Natural killer cell (primary cell): ENCODE data around the gene HSF5. TPM values are rescaled to one million over a fixed set of nuclear protein-coding genes. Genes with fewer than 3 reads are reported as not detected.

Source experiments
- ATAC-seq, 3 donors: fragments of 150-1000 bp in 2 of 3; fragments of 200-7000 bp in 1 of 3; cut with Tn5 transposase; 1 replicate in 1 of 3; 2 replicates in 2 of 3; pipeline ENCODE4 v1.10.0; 2021; ENCODE audit warnings: mild to moderate bottlenecking in 2 of 3, moderate library complexity in 2 of 3
- DNase-seq, 2 donors: peaks; one replicate each; pipeline versions ENCODE4 v3.0.0 to v3.0.0-alpha.2; 2013 to 2021; ENCODE audit warnings: mixed read lengths in 1 of 2
- H3K27ac ChIP-seq: one replicate; pipeline ENCODE4 v1.5.1; 2013; ENCODE audit warnings: mild to moderate bottlenecking, low read length
- H3K27me3 ChIP-seq: one replicate; pipeline ENCODE4 v1.6.1; 2013; ENCODE audit warnings: low read length; ENCODE audit not compliant: control insufficient read depth, insufficient read depth
- H3K36me3 ChIP-seq: one replicate; pipeline ENCODE4 v1.6.1; 2013; ENCODE audit warnings: low read length; ENCODE audit not compliant: control insufficient read depth, insufficient read depth
- H3K4me1 ChIP-seq: one replicate; pipeline ENCODE4 v1.6.1; 2013; ENCODE audit warnings: low read length; ENCODE audit not compliant: control insufficient read depth, insufficient read depth
- H3K4me3 ChIP-seq: one replicate; pipeline ENCODE4 v1.5.1; 2013; ENCODE audit warnings: low read length
- H3K9me3 ChIP-seq: one replicate; pipeline ENCODE4 v1.6.1; 2013; ENCODE audit warnings: low read length; ENCODE audit not compliant: control insufficient read depth, insufficient read depth
- H3K27ac Mint-ChIP-seq, 2 donors: one replicate each; pipeline ENCODE4 v1.8.0; 2022; ENCODE audit warnings: mild to moderate bottlenecking in 2 of 2, mixed read lengths in 2 of 2, moderate library complexity in 1 of 2
- H3K27me3 Mint-ChIP-seq, 2 donors: one replicate each; pipeline ENCODE4 v1.8.0; 2022; ENCODE audit warnings: low read depth in 2 of 2, mixed read lengths in 2 of 2
- H3K36me3 Mint-ChIP-seq: one replicate; pipeline ENCODE4 v1.8.0; 2022; ENCODE audit warnings: mixed read lengths
- H3K4me1 Mint-ChIP-seq, 2 donors: one replicate each; pipeline ENCODE4 v1.8.0; 2022; ENCODE audit warnings: mixed read lengths in 2 of 2
- H3K4me3 Mint-ChIP-seq: one replicate; pipeline ENCODE4 v1.8.0; 2022; ENCODE audit warnings: mild to moderate bottlenecking, moderate library complexity, mixed read lengths
- H3K9me3 Mint-ChIP-seq, 2 donors: one replicate each; pipeline ENCODE4 v1.8.0; 2022; ENCODE audit warnings: mixed read lengths in 2 of 2
- CTCF ChIP-seq: fragments of 200-600 bp; IDR thresholded peaks from one replicate; pipeline ENCODE4 v1.8.0; 2022; ENCODE audit warnings: antibody characterized with exemption
- WGBS: methylation state at CpG from one replicate; pipeline ENCODE4 v1.1.7; 2013; ENCODE audit warnings: missing lambda C conversion rate; ENCODE audit not compliant: insufficient coverage; 5-methylcytosine and 5-hydroxymethylcytosine counted together
- intact Hi-C: fragments of 100-400 bp; cut with micrococcal nuclease; formaldehyde crosslinking; loops from one replicate; pipeline ENCODE4 v1.14.2; 2022
- total RNA-seq, 4 donors: library from RNA; stranded (reverse); fragments of 120-200 nt in 1 of 4; gene quantifications; one replicate each; pipeline versions ENCODE4 v1.2.3 to v1.2.4, GENCODE V29; 2013 to 2022

The HSF5 gene
- total RNA-seq: under 1 TPM; 0.45 to 1.00 (median 0.94) TPM
- 3.3 TPM for total RNA-seq (2013)

GRCh38 chr17:58487589-58488427 lies at the start of gene HSF5:
Gene HSF5, minus strand, starts transcription at chr17:58488408. Its CDS starts 134 bp downstream, at chr17:58488274.
- no peaks in the 10 kb centered on the region for H3K4me1 Mint-ChIP-seq
- 28% methylated on average over 98 of the region's 98 CpGs for WGBS
- Histone ChIP-seq H3K36me3 (peaks cover 17% of the 10 kb centered on the region), H3K27me3 (no peaks in the 10 kb centered on the region), H3K9me3 (no peaks in the 10 kb centered on the region), H3K27ac (peak within 1 kb of the TSS; percentile 56), H3K4me3 (peak within 1 kb of the TSS; percentile 21), H3K4me1 (peaks cover 9% of the 10 kb centered on the region)
- H3K27me3 Mint-ChIP-seq: no peaks in the 10 kb centered on the region
- peak within 1 kb of the TSS; percentile 48 to 51 for H3K27ac Mint-ChIP-seq
- peak within 1 kb of the TSS; percentile 73 for H3K4me3 Mint-ChIP-seq
- DNase-seq: peak; percentile 77 to 87
- peak; percentile 62 for TF ChIP-seq CTCF
- peaks cover 6% of the 10 kb centered on the region for H3K36me3 Mint-ChIP-seq
- intact Hi-C loops: loop anchor here (5.0 kb wide), 1 partner anchor 171 kb away; no protein-coding TSS in a partner anchor
- H3K9me3 Mint-ChIP-seq: no peaks in the 10 kb centered on the region
- peak; percentile 90 for ATAC-seq

- Histone ChIP-seq H3K27me3 (peaks cover 3% of the 10 kb centered on the region), H3K4me3 (no peak overlapping the region), H3K36me3 (no peaks in the 10 kb centered on the region), H3K4me1 (peaks cover 16% of the 10 kb centered on the region), H3K27ac (no peak overlapping the region), H3K9me3 (no peaks in the 10 kb centered on the region)
- Mint-ChIP-seq H3K36me3 (no peaks in the 10 kb centered on the region), H3K4me3 (no peak overlapping the region), H3K4me1 (peaks cover 4 to 5% of the 10 kb centered on the region in 2 donors), H3K27ac (no peak overlapping the region), H3K9me3 (no peaks in the 10 kb centered on the region), H3K27me3 (peaks cover 22 to 30% of the 10 kb centered on the region in 2 donors)
- no peak for ATAC-seq
- TF ChIP-seq CTCF: no peak
- WGBS: 97% methylated on average over 2 of the region's 4 CpGs
- intact Hi-C loops: no loop called here
- DNase-seq: no peak
Measured at GRCh38 chr17:58537266-58537665, 49.1 kb upstream of the HSF5 start.

- H3K36me3 ChIP-seq: no peaks in the 10 kb centered on the region
- no peak for TF ChIP-seq CTCF
- no peaks in the 10 kb centered on the region for H3K9me3 ChIP-seq
- 97% methylated on average over 3 of the region's 3 CpGs for WGBS
- ATAC-seq (no peak), DNase-seq (no peak)
- Mint-ChIP-seq H3K27me3 (peaks cover 22 to 30% of the 10 kb centered on the region in 2 donors), H3K9me3 (no peaks in the 10 kb centered on the region), H3K27ac (no peak overlapping the region), H3K4me1 (peaks cover 6 to 9% of the 10 kb centered on the region in 2 donors), H3K36me3 (no peaks in the 10 kb centered on the region), H3K4me3 (no peak overlapping the region)
- H3K4me1 ChIP-seq: peaks cover 19% of the 10 kb centered on the region
- peaks cover 4% of the 10 kb centered on the region for H3K27me3 ChIP-seq
- H3K27ac ChIP-seq: no peak overlapping the region
- no peak overlapping the region for H3K4me3 ChIP-seq
- intact Hi-C loops: no loop called here
Measured at GRCh38 chr17:58536542-58536941, 48.3 kb upstream of the HSF5 start.
